Stomach (tissue), 9 donors: ENCODE data around the gene DDX54. TPM values are rescaled to one million over a fixed set of nuclear protein-coding genes. Genes with fewer than 3 reads are reported as not detected.
A peak's percentile ranks its signal among the peaks of the same experiment; 100 is the strongest.

Experiments
- DNase-seq, 2 donors: peaks; one replicate each; pipeline versions ENCODE4 v3.0.0 to v3.0.0-alpha.2; 2013 to 2019
- H3K27ac ChIP-seq, 5 donors: fragments of 200-600 bp in 4 of 5; sonication (generic) in 4 of 5; one replicate each; pipeline ENCODE4 v1.5.1; 2013 to 2019; ENCODE audit warnings: mild to moderate bottlenecking in 1 of 5, moderate library complexity in 1 of 5
- H3K27me3 ChIP-seq, 3 donors: fragments of 200-600 bp; sonication (generic); one replicate each; pipeline ENCODE4 v1.5.1; 2017 to 2019; ENCODE audit warnings: mixed run types in 1 of 3
- H3K36me3 ChIP-seq, 4 donors: fragments of 200-600 bp; sonication (generic); 1 replicate in 3 of 4; 2 replicates in 1 of 4; pipeline ENCODE4 v1.5.1; 2016 to 2019
- H3K4me1 ChIP-seq, 4 donors: fragments of 200-600 bp; sonication (generic); one replicate each; pipeline ENCODE4 v1.5.1; 2016 to 2019
- H3K4me3 ChIP-seq, 4 donors: fragments of 200-600 bp; sonication (generic) in 3 of 4; one replicate each; pipeline ENCODE4 v1.5.1; 2016 to 2019; ENCODE audit warnings: mild to moderate bottlenecking in 1 of 4
- H3K9me3 ChIP-seq, 4 donors: fragments of 200-600 bp; sonication (generic); one replicate each; pipeline ENCODE4 v1.5.1; 2016 to 2019
- EP300 ChIP-seq: sonication (generic); formaldehyde crosslinking; IDR thresholded peaks from one replicate; pipeline ENCODE4 v1.6.1; 2017; ENCODE audit warnings: antibody characterized with exemption
- POLR2A ChIP-seq, 4 donors: fragments of 450-650 bp; IDR thresholded peaks; one replicate each; pipeline ENCODE4 v1.6.1; 2016; ENCODE audit warnings: antibody characterized with exemption in 4 of 4, control low read depth in 2 of 4, mild to moderate bottlenecking in 1 of 4, moderate library complexity in 1 of 4
- POLR2AphosphoS5 ChIP-seq, 3 donors: sonication (generic); formaldehyde crosslinking; IDR thresholded peaks; one replicate each; pipeline ENCODE4 v1.6.1; 2016; ENCODE audit warnings: antibody characterized with exemption in 3 of 3
- WGBS, 5 donors: extraction: QIAGEN DNeasy Blood & Tissue Kit in 3 of 5; methylation state at CpG; one replicate each; pipeline versions ENCODE4 v1.1.5 to v1.1.7; 2013 to 2018; 5-methylcytosine and 5-hydroxymethylcytosine counted together
- intact Hi-C: fragments of 100-400 bp; cut with DNase I; formaldehyde crosslinking; loops from one replicate; pipeline ENCODE4 v1.15.1; 2023; ENCODE audit warnings: low total_unique reads
- polyA plus RNA-seq, 3 donors: library from polyadenylated mRNA; stranded (reverse); fragments of 200-250 nt; gene quantifications; one replicate each; pipeline ENCODE4 v1.2.3, GENCODE V29; 2013
- total RNA-seq, 5 donors: library from RNA; depleted of rRNA; stranded (reverse); fragments of >200 nt; gene quantifications; one replicate each; pipeline versions ENCODE4 v1.1.0 to v1.2.3, GENCODE V29; 2014 to 2016
- TF ChIP-seq, protein P1 (sequence below), 7 experiments: fragments of 450-650 bp in 4 of 7; fragments of 200-600 bp in 3 of 7; sonication (generic) in 3 of 7; IDR thresholded peaks; one replicate each; pipeline ENCODE4 v1.5.1; 2016 to 2019; ENCODE audit warnings: antibody characterized with exemption in 7 of 7, control low read depth in 2 of 7, mild to moderate bottlenecking in 1 of 7
- donor health status: healthy with polysubstance abuse.
- donor health status: Bipolar disorder and iron deficiency.
- donor health status: healthy.

DDX54 gene
- total and polyA plus RNA-seq, 8 donors, result 14.6 to 167 (median 37.9) TPM

DNA sequence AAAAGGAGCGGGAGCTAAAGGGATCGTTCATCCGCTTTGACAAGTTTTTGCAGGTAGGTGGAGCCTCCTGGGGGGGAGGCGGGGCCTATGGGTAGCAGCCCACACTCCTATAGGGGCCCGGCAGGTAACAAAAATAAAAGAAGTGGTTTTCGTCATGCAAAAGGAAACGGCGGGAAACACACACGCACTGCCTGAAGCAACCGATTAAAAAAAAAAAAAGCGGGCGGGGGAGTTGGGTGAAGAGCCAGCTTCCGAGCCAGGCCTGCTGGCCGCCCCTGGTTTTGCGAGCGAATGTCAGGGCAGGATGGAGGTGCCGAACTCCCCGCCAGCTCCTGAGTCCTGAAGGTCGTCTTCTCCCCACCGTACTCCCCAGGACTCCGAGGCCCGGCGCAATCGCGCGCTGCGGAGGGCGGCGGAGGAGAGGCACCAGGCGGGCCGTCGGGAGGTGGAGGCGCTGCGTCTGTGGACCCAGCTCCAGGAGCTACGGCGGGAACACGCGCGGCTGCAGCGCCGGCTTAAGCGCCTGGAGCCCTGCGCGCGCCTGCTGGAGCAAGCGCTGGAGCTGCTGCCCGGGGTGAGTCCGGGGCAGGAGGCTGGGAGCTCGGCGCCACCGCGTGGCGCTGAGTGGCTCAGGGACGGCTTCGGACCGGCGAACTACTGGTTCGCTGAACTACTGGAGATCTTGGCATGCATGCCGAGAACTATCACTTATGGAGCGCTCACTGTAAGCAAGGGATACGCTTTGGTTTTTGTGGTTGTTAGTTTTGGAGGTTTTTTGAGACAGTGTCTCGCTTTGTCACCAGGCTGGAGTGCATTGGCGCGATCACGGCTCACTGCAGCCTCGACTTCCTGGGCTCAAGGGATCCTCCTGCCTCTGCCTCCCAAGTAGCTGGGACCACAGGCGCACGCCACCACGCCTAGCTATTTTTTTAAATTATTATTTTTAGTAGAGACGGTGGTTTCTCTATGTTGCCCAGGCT is 32.2 kb downstream of the DDX54 start:
- TF ChIP-seq, protein P1, sequence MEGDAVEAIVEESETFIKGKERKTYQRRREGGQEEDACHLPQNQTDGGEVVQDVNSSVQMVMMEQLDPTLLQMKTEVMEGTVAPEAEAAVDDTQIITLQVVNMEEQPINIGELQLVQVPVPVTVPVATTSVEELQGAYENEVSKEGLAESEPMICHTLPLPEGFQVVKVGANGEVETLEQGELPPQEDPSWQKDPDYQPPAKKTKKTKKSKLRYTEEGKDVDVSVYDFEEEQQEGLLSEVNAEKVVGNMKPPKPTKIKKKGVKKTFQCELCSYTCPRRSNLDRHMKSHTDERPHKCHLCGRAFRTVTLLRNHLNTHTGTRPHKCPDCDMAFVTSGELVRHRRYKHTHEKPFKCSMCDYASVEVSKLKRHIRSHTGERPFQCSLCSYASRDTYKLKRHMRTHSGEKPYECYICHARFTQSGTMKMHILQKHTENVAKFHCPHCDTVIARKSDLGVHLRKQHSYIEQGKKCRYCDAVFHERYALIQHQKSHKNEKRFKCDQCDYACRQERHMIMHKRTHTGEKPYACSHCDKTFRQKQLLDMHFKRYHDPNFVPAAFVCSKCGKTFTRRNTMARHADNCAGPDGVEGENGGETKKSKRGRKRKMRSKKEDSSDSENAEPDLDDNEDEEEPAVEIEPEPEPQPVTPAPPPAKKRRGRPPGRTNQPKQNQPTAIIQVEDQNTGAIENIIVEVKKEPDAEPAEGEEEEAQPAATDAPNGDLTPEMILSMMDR (IDR thresholded peaks at IDR 0.05), result peak in 3 of 7 experiments; percentile 14 to 48 (median 23)
- TF ChIP-seq POLR2A (IDR thresholded peaks at IDR 0.05) (no peak), EP300 (no peak), POLR2AphosphoS5 (IDR thresholded peaks at IDR 0.05) (peak in 1 of 3 donors; percentile 30)
- peaks cover 6 to 13% (median 10%) of the 10 kb centered on the region in 4 donors for H3K36me3 ChIP-seq
- peaks cover 4 to 80% (median 45%) of the 10 kb centered on the region in 3 donors for H3K27me3 ChIP-seq
- peaks cover 24 to 50% (median 41%) of the 10 kb centered on the region in 4 donors for H3K4me1 ChIP-seq
- peak overlapping the region in 4 of 5 donors; percentile 43 to 55 (median 46) for H3K27ac ChIP-seq
- H3K9me3 ChIP-seq, result no peaks in the 10 kb centered on the region
- 7 to 33% (median 7%) methylated on average over 16 to 70 of the region's 70 CpGs for WGBS, 5 donors
- DNase-seq, result peak; percentile 75 to 90
- H3K4me3 ChIP-seq, result peak overlapping the region; percentile 38 to 60 (median 43)
- intact Hi-C loops, result no loop called here

GRCh38 chr12:113152196-113152834 is 33.0 kb downstream of the DDX54 start:
- Histone ChIP-seq H3K9me3 (peaks cover 0 to 3% (median 1%) of the 10 kb centered on the region in 4 donors), H3K27ac (peak overlapping the region in 1 of 5 donors; percentile 55), H3K4me1 (peaks cover 24 to 50% (median 41%) of the 10 kb centered on the region in 4 donors), H3K36me3 (peaks cover 0 to 5% (median 2%) of the 10 kb centered on the region in 4 donors), H3K4me3 (peak overlapping the region; percentile 38 to 60 (median 43)), H3K27me3 (peaks cover 4 to 87% (median 45%) of the 10 kb centered on the region in 3 donors)
- no peak for DNase-seq
- TF ChIP-seq, protein P1 (IDR thresholded peaks at IDR 0.05), result no peak
- TF ChIP-seq EP300 (no peak), POLR2AphosphoS5 (IDR thresholded peaks at IDR 0.05) (no peak), POLR2A (IDR thresholded peaks at IDR 0.05) (no peak)
- intact Hi-C loops, result no loop called here
- WGBS, 5 donors, result 19 to 37% (median 22%) methylated on average over 7 to 9 of the region's 9 CpGs

DNA sequence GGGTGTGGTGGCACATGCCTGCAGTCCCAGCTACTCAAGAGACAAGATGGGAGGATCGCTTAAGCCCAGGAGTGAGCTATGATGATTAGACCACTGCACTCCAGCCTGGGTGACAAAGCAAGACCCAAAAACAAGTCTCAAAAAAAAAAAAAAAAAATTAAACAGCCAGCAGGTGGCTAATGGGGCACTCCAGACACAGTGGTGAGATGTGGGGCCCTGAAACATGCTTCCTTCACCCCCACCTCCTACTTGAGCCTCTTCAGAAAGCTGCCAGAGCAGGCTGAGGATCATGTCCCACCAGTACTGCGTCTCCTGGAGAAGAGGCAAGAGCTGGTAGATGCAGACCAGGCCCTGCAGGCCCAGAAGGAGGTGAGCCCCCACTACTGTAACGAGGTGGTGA is 33.6 kb downstream of the DDX54 start:
- TF ChIP-seq EP300 (no peak), POLR2AphosphoS5 (IDR thresholded peaks at IDR 0.05) (no peak), POLR2A (IDR thresholded peaks at IDR 0.05) (no peak)
- TF ChIP-seq, protein P1 (IDR thresholded peaks at IDR 0.05), result no peak
- H3K4me3 ChIP-seq, result no peak overlapping the region
- no peak overlapping the region for H3K27ac ChIP-seq
- DNase-seq, result no peak
- H3K36me3 ChIP-seq, result no peaks in the 10 kb centered on the region
- H3K27me3 ChIP-seq, result peaks cover 4 to 87% (median 45%) of the 10 kb centered on the region in 3 donors
- H3K4me1 ChIP-seq, result peaks cover 24 to 50% (median 41%) of the 10 kb centered on the region in 4 donors
- H3K9me3 ChIP-seq, result peaks cover 0 to 10% (median 7%) of the 10 kb centered on the region in 4 donors
- intact Hi-C loops, result no loop called here
- 90 to 96% (median 95%) methylated on average over 3 of the region's 3 CpGs for WGBS, 5 donors
